IMR-90 (cell line): ENCODE data around the gene UTF1.

ENCODE experiments used
- BHLHE40 ChIP-seq: fragments of 150-350 bp; IDR thresholded peaks from 2 replicates; pipeline ENCODE4 v1.6.1; 2016; ENCODE audit warnings: mild to moderate bottlenecking, low read depth, low read length
- CEBPB ChIP-seq: IDR thresholded peaks from 2 replicates; pipeline ENCODE4 v1.6.1; 2012; ENCODE audit warnings: low read depth, low read length, improper control_type of control experiment
- POLR2A ChIP-seq: IDR thresholded peaks from 2 replicates; pipeline ENCODE4 v1.6.1; 2012; ENCODE audit warnings: mild to moderate bottlenecking, low read depth, low read length
- RAD21 ChIP-seq: IDR thresholded peaks from 2 replicates; pipeline ENCODE4 v1.6.1; 2012; ENCODE audit warnings: low read length, improper control_type of control experiment

DNA sequence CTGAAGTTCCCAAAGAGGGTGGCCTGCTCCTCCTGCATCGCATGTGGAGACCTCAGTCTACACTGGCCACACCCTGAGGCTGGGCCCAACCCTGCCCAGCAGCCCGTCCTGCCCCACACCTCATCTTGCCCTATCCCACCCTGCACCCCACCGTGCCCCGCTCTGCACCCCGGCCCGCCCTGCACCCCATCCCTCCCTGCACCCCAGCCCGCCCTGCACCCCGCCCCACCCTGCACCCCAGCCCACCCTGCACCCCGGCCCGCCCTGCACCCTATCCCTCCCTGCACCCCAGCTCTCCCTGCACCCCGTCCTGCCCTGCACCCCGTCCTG, 22.2 kb downstream of the UTF1 start:
- TF ChIP-seq CEBPB (no peak), BHLHE40 (no peak), RAD21 (no peak), POLR2A (no peak)
